ENCODE measurements around the gene SOX10.
"Not testable (repeated sequence)": the region's sequence is repeated elsewhere in the genome, so short reads cannot be mapped to it uniquely, and the experiment has no call there.

Gene SOX10

DNA sequence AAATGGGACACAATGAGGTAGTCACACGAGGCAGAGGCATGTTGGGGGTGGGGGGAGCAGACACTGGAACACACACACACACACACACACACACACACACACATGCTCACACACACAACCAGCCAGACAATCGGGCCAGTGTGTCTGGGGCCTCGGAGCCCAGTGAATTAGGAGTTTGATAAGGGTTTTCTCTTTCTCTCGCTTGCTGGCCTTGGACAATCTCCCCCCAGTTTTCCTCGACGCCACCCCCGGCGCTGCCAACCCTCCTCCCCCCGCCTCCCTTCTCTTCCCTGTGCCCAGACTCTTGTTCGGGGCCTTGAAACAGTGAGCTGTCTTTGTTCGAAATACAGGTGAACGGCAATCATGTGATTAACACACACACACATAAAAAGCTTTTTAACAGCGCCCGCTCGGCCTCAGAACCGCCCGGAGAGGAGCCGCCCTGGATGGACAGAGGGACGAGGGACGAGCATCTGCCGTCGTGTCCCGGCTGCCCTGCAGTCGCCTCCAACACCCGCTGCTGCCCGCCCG, 1.5 kb upstream of the SOX10 start:
- DNase-seq = no peak

GRCh38 chr22:37985050-37985585, 763 bp upstream of the SOX10 start:
- DNase-seq = no peak

GRCh38 chr22:37982938-37983859, 1.2 kb downstream of the SOX10 start:
- DNase-seq = no peak

DNA sequence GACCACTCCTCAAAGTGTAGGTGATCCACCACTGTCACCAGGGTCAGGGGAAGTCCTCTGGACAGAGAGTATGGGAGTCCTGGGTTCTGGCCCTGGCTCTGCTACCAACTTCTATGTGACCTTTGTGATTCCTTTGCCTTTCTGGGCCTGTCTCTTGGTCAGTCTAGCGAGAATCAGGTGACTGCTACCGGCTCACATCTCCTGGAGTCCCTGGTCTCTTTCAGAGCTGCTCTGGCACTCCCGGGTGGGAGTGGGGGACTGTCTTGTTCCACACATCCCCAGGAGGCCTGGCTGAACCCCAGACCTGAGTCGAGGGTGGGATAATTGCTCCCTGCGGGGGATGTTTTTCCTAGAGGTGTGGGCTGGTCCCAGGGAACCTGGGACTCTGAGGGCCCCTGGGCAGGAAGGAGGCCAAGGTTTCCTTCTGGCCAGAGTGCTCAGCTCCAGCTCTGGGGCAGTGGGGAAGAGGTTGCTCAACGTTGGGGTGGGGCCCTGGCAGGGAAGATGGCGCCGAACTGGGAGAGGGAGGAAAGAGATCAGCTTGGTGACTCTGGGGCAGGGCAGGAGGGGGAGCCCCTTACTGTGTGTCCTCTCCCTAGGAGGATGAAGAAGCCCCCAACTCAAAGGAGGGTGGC, 2.1 kb downstream of the SOX10 start:
- DNase-seq = no peak

- no peak for DNase-seq
Measured at GRCh38 chr22:37981282-37982011, 2.9 kb downstream of the SOX10 start.

GRCh38 chr22:37979782-37980181, 4.6 kb downstream of the SOX10 start:
- DNase-seq = no peak

GRCh38 chr22:37976547-37976946, 7.8 kb downstream of the SOX10 start:
- DNase-seq = no peak

DNA sequence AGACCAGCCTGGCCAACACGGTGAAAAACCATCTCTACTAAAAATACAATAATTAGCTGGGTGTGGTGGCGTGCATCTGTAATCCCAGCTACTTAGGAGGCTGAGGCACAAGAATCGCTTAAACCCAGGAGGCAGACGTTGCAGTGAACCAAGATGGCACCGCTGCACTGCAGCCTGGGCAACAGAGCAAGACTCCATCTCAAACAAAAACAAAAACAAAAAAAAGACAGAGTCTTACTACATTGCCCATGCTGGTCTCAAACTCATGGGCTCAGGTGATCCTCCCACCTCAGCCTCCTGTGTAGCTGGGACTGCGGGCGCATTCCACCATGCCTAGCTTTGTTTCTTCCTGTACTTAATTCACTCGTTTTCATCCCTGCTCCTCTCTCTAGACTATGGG, 8.3 kb downstream of the SOX10 start:
- DNase-seq = not testable (repeated sequence)

DNA sequence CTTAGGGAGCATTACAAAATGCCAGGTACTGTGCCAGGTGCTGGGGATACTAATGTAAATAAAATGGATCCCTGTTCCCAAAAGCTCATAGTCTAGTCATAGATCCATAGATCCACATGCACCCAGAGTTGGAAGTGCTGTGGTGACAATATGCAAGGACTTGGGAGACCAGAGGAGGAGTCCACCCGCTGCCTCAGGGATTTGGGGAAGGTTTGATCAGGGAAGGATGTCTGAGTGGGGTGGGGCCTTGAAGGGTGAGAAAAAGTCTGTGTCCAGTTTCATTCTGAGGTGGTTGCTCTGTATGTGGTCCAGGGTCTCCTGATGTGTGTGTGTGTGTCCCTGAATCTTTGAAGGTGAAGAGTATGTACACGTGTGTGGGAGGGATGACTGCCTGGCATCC, 9.2 kb downstream of the SOX10 start:
- DNase-seq = no peak

DNA sequence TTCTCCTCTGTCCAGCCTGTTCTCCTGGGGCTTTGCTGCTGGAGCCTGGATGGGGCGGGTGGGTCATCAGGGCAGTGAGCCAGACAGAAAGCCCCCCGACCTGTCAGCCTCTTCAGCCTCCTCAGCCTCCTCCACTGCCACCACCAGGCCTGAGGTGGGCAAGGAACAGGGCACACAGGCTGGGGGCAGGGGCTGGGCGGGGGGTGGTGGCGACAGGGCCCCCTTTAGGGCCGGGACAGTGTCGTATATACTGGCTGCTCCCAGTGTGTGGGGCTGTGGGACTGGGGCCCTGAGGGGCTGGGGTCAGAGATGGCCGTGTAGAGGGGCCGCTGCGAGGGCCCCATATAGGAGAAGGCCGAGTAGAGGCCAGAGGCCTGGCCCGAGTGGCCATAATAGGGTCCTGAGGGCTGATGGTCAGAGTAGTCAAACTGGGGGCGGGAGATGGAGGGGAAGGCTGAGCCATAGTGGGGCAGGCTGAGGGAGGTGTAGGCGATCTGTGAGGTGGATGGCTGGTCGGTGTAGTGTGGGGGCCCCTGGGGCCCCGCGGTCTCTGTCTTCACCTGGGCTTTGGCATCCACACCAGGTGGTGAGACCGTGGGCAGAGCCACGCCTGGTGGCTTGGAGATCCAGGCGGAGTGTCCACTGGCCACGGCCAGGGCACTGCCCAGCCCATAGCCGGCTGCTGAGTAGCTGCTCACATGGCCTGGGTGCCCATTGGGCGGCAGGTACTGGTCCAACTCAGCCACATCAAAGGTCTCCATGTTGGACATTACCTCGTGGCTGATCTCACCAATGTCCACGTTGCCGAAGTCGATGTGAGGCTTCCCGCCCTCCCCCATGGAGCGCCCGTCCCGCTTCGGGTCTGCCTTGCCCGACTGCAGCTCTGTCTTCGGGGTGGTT, 10.8 kb downstream of the SOX10 start:
- no peak for DNase-seq

- DNase-seq = peak; percentile 45
Measured at GRCh38 chr22:37972527-37972926, 11.8 kb downstream of the SOX10 start.

DNA sequence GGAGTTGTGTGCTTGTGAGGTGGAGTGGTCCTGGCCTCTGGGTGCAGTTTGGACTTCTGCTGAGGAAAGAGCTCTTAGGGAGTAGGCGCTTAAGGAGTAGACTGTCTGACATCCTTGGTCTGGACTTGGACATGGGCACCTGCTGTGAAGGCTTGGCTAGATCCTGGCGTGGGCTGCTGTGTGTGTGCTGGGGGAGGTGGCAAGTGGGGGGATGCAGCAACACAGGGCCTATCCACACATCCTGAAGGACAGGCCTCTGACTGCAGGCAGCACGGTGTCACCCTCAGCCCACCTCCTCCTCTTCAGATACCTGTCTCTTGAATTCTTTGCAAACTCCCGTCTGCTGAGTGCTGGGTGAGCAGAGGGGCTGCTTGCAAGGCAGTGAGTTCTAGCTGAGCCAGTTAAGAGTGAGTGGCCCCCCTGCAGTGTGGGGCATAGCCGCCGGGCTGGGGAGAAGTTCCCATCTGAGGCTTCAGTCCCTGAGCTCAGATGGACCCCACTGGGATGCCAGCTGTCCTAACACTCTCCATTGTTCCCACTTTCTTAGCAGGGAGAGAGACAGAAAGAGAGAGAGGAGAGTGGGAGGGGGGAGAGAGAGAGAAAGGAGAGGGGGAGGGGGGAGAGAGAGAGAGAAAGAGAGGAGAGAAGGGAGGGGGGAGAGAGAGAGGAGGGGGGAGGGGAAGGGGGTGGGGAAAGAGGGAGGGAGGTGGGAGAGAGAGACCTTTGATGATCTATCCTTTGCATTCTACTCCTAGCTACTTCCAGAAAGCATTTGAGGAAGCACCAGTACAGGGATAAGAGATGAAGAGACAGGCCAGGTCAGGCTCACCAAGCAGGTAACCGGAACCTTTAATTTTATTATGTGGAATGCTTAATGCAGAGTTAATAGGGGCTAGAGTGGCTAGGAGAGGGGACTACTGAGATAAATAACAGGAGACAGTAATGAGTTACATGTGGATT, 12.6 kb downstream of the SOX10 start:
- DNase-seq = peak; percentile 42

- DNase-seq = no peak
Measured at GRCh38 chr22:37970864-37971263, 13.5 kb downstream of the SOX10 start.

- peak; percentile 5 for DNase-seq
Measured at GRCh38 chr22:37968452-37969251, 15.7 kb downstream of the SOX10 start.

DNA sequence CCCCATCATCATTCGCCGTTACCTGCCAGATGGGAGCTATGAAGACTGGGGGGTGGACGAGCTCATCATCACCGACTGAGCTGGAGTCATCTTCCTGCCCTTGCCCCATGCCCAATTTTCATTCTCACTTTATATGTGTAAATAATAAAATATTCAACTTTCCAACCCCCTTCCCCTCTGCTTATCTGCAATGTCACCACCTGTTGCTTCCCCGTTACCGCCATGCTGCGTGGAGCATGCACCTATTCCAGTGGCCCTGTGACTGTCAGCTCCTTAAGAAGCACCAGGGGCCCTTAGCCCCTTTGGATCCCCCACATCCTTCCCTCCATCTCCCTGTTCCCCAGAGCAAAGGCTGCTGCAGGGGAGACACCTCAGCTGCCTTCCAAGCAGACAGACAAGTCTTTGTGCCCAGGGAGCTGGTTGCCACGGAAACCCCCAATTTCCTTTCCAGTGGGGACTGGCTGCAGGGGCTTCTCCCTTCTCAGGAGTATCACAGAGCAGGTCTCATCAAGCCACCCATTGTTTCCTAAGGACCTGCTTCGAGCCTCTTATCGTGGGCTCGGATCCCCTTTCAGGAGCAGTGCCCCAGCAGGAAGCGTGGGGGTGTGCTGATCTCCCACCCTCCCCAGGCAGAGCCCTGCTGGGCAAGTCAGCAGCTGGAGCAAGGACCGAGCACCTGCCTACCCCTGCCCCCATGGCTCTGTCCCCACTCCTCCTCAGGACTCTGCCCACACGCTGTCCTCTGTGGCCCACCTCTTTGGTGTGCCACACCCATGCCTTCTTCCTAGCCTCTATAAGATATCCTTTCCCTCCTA, 16.5 kb downstream of the SOX10 start:
- peak; percentile 4 for DNase-seq

GRCh38 chr22:37967147-37967546, 17.2 kb downstream of the SOX10 start:
- no peak for DNase-seq

GRCh38 chr22:37965940-37966664, 18.3 kb downstream of the SOX10 start:
- DNase-seq = no peak

DNA sequence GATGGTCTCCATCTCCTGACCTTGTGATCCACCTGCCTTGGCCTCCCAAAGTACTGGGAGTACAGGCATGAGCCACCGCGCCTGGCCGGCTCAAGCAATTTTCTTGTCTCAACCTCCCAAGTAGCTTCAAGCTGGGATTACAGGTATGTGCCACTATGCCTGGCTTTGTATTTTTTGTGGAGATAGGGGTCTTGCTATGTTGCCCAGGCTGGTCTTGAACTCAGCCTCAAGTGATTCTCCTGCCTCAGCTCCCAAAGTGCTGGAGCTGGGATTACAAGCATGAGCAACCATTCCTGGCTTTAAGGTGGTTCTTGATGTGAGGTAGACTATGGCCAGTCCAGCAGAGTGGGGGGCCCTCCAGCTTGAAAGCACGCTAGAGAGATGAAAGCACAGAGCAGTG, 23.3 kb downstream of the SOX10 start:
- DNase-seq = no peak

Data from NCI-H345 (cell line).